ENCODE results near the gene C2CD2L. TPM values are rescaled to one million over a fixed set of nuclear protein-coding genes. Genes with fewer than 3 reads are reported as not detected.

The C2CD2L gene
- total and polyA plus RNA-seq, 2 of the 4 experiments (the other 2 are of a cell fraction): 2.2 to 8.7 TPM

GRCh38 chr11:119121008-119121810 lies 14.1 kb downstream of the C2CD2L start, which contains the start of gene HINFP:
Gene HINFP, plus strand, starts transcription at chr11:119121580. Its CDS starts 5,365 bp downstream, at chr11:119126945.
- CTCF ChIA-PET: no interaction called here
- no TSS peak for BruUV-seq (replicated peaks)
- Histone ChIP-seq H2AK5ac (ENCODE audit: low read depth, low read length) (peak within 1 kb of the TSS; percentile 69), H3K27me3 (ENCODE audit: control insufficient read depth, insufficient read depth, low read length) (no peaks in the 10 kb centered on the region), H3K79me1 (ENCODE audit: low read depth in 1 of 2, low read length in 2 of 2) (peaks cover 15 to 37% of the 10 kb centered on the region in 2 experiments), H4K91ac (ENCODE audit: insufficient read depth, low read depth, low read length) (peak within 1 kb of the TSS; percentile 65), H3K9me3 (ENCODE audit: control insufficient read depth, insufficient read depth, low read length) (no peaks in the 10 kb centered on the region), H3K36me3 (ENCODE audit: control insufficient read depth, insufficient read depth, low read length) (peaks cover 8% of the 10 kb centered on the region), H3K23ac (ENCODE audit: low read depth, low read length) (peak within 1 kb of the TSS; percentile 91), H2AK9ac (replicated peaks; ENCODE audit: low read depth, low read length, poor library complexity) (peak within 1 kb of the TSS; percentile 89), H2AFZ (replicated peaks; ENCODE audit: low read length, poor library complexity) (peak within 1 kb of the TSS; percentile 99), H3K14ac (replicated peaks; ENCODE audit: low read depth, low read length) (peak within 1 kb of the TSS; percentile 91), H3K56ac (ENCODE audit: extremely low read depth, insufficient read depth, low read length) (peak within 1 kb of the TSS; percentile 65), H2BK20ac (ENCODE audit: low read depth, low read length) (no peak within 1 kb of the TSS), H3K18ac (ENCODE audit: low read depth, low read length) (peak within 1 kb of the TSS; percentile 20), H2BK15ac (ENCODE audit: low read depth, low read length) (peak within 1 kb of the TSS; percentile 6; the same call in 1 of the 3 replicates), H3K27ac (ENCODE audit: insufficient read depth, low read length) (peak within 1 kb of the TSS; percentile 60), H2BK120ac (ENCODE audit: low read depth, low read length) (peak within 1 kb of the TSS; percentile 21; the same call in 1 of the 2 replicates), H3K9me1 (ENCODE audit: insufficient read depth, low read length) (peaks cover 4% of the 10 kb centered on the region), H4K20me1 (ENCODE audit: insufficient read depth, low read length) (no peaks in the 10 kb centered on the region; the same call in 1 of the 2 replicates), H3K4me3 (ENCODE audit: insufficient read depth, low read depth, low read length) (peak within 1 kb of the TSS; percentile 70), H4K8ac (ENCODE audit: low read depth in 2 of 2, low read length in 2 of 2) (peak within 1 kb of the TSS; percentile 76 to 98), H2BK5ac (ENCODE audit: low read depth, low read length, poor library complexity, severe bottlenecking) (peak within 1 kb of the TSS; percentile 66), H4K5ac (ENCODE audit: low read depth, low read length) (peak within 1 kb of the TSS; percentile 59), H3K4me1 (ENCODE audit: control insufficient read depth, insufficient read depth, low read length) (peaks cover 1% of the 10 kb centered on the region; the same call in 1 of the 2 replicates), H3K4ac (ENCODE audit: low read depth, low read length) (peak within 1 kb of the TSS; percentile 87), H3K9ac (ENCODE audit: low read depth, low read length) (peak within 1 kb of the TSS; percentile 72), H3K4me2 (ENCODE audit: low read depth, low read length) (peak within 1 kb of the TSS; percentile 96)
- in situ Hi-C loops (cut with MboI; ENCODE audit: low sequenced_read_pairs) (no loop called here), intact Hi-C loops (cut with micrococcal nuclease) (no loop called here), dilution Hi-C loops (cut with HindIII; ENCODE audit: low sequenced_read_pairs, unreplicated experiment) (no loop called here)
- ATAC-seq (ENCODE audit: low read depth): peak; percentile 99
- peak; percentile 98 for DNase-seq
- WGBS, 2 experiments (ENCODE audit: extremely low coverage in 2 of 2, insufficient read length in 1 of 2): 2% methylated on average over 36 of the region's 54 CpGs; no CpG with 5 or more reads in 1 of the 2 experiments
- POLR2A ChIA-PET (ENCODE audit: unreplicated experiment): interaction anchor here (0.6 kb wide), 1 partner anchor 22 kb away, joined by 3 read pairs; no protein-coding TSS in a partner anchor
- TF ChIP-seq RCOR1 (IDR thresholded peaks at IDR 0.05; ENCODE audit: insufficient replicate concordance, low read length) (no peak), RFX5 (IDR thresholded peaks at IDR 0.05; ENCODE audit: low read depth, low read length) (no peak), SMC3 (IDR thresholded peaks at IDR 0.05; ENCODE audit: low read depth, low read length) (no peak), ELK1 (IDR thresholded peaks at IDR 0.05; ENCODE audit: borderline replicate concordance, low read depth, low read length) (no peak), CTCF (conservative IDR thresholded peaks at IDR 0.05; ENCODE audit: low read depth, low read length) (no peak), CEBPB (IDR thresholded peaks at IDR 0.05; ENCODE audit: low read depth, low read length) (no peak), FOS (IDR thresholded peaks at IDR 0.05; ENCODE audit: low read depth, low read length) (peak; percentile 23; the same call in 1 of the 2 replicates), POLR2A (IDR thresholded peaks at IDR 0.05; ENCODE audit: low read depth, low read length) (no peak; the same call in 1 of the 2 replicates), CHD1 (IDR thresholded peaks at IDR 0.05; ENCODE audit: low read depth, low read length) (no peak), BHLHE40 (IDR thresholded peaks at IDR 0.05; ENCODE audit: low read depth, low read length) (peak; percentile 76; the same call in 1 of the 2 replicates), MAZ (IDR thresholded peaks at IDR 0.05; ENCODE audit: borderline replicate concordance, low read depth, low read length) (peak; percentile 84; the same call in 1 of the 2 replicates), NFE2L2 (IDR thresholded peaks at IDR 0.05; ENCODE audit: low read depth, low read length) (no peak), MAFK (IDR thresholded peaks at IDR 0.05; ENCODE audit: low read depth, low read length) (no peak), USF2 (IDR thresholded peaks at IDR 0.05; ENCODE audit: low read depth, low read length) (peak; percentile 98)
